Duodenal mucosa (tissue), 2 donors: Measurements from ENCODE around the gene PLSCR4.

ENCODE experiments used
- H3K27ac ChIP-seq: one replicate; pipeline ENCODE4 v1.7.0; 2013; ENCODE audit warnings: low read depth, low read length
- H3K27me3 ChIP-seq, 2 donors: one replicate each; pipeline ENCODE4 v1.7.0; 2013; ENCODE audit warnings: low read length in 2 of 2, control low read depth in 1 of 2; ENCODE audit not compliant: insufficient read depth in 2 of 2, control insufficient read depth in 1 of 2
- H3K36me3 ChIP-seq, 2 donors: one replicate each; pipeline ENCODE4 v1.7.0; 2013; ENCODE audit warnings: low read length in 2 of 2, control low read depth in 1 of 2; ENCODE audit not compliant: insufficient read depth in 2 of 2, control insufficient read depth in 1 of 2
- H3K4me1 ChIP-seq, 2 donors: one replicate each; pipeline ENCODE4 v1.7.0; 2013; ENCODE audit warnings: low read length in 2 of 2, control low read depth in 1 of 2; ENCODE audit not compliant: insufficient read depth in 2 of 2, control insufficient read depth in 1 of 2
- H3K4me3 ChIP-seq, 2 donors: one replicate each; pipeline ENCODE4 v1.7.0; 2013; ENCODE audit warnings: low read length in 2 of 2, low read depth in 1 of 2
- H3K9ac ChIP-seq, 2 donors: one replicate each; pipeline ENCODE4 v1.7.0; 2013; ENCODE audit warnings: low read length in 2 of 2, low read depth in 1 of 2
- H3K9me3 ChIP-seq, 2 donors: one replicate each; pipeline ENCODE4 v1.7.0; 2013; ENCODE audit warnings: low read length in 2 of 2, control low read depth in 1 of 2; ENCODE audit not compliant: control insufficient read depth in 1 of 2

Gene PLSCR4

GRCh38 chr3:146156666-146157314 is 94.1 kb downstream of the PLSCR4 start:
- Histone ChIP-seq H3K4me3 (peak overlapping the region in 1 of 2 donors; percentile 0), H3K27me3 (no peaks in the 10 kb centered on the region), H3K36me3 (no peaks in the 10 kb centered on the region), H3K4me1 (peaks cover 42% of the 10 kb centered on the region in 2 donors), H3K9me3 (no peaks in the 10 kb centered on the region), H3K27ac (peak overlapping the region; percentile 23), H3K9ac (peak overlapping the region in 1 of 2 donors; percentile 3)

DNA sequence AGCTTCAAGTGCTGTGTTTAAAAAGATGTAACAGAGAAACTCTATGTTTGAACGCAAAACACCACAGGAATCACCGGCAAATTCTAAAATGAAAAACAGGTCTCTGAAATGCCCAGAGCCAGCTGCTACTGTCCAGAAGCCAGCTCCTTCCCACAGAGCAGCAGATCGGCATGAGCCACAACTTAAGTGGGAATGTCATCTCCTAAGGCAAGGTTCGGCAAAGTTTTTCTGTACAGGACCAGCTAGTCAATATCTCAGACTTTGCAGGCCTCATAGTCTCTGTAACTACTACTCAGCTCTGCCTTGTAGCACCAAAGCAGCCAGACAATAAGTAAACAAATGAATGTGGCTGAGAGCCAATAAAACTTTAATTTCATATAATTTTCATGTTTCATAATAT is 94.8 kb downstream of the PLSCR4 start:
- Histone ChIP-seq H3K9ac (peak overlapping the region in 1 of 2 donors; percentile 3), H3K9me3 (no peaks in the 10 kb centered on the region), H3K27me3 (no peaks in the 10 kb centered on the region), H3K4me1 (peaks cover 36 to 41% of the 10 kb centered on the region in 2 donors), H3K36me3 (no peaks in the 10 kb centered on the region), H3K27ac (no peak overlapping the region), H3K4me3 (peak overlapping the region; percentile 10 to 44)

GRCh38 chr3:146154995-146155394 is 95.9 kb downstream of the PLSCR4 start:
- Histone ChIP-seq H3K27ac (no peak overlapping the region), H3K4me3 (no peak overlapping the region), H3K4me1 (peaks cover 34 to 41% of the 10 kb centered on the region in 2 donors), H3K9me3 (no peaks in the 10 kb centered on the region), H3K9ac (no peak overlapping the region), H3K27me3 (no peaks in the 10 kb centered on the region), H3K36me3 (no peaks in the 10 kb centered on the region)

GRCh38 chr3:146154316-146154715 is 96.6 kb downstream of the PLSCR4 start:
- H3K4me1 ChIP-seq = peaks cover 34 to 41% of the 10 kb centered on the region in 2 donors
- H3K36me3 ChIP-seq = no peaks in the 10 kb centered on the region
- no peaks in the 10 kb centered on the region for H3K27me3 ChIP-seq
- no peak overlapping the region for H3K4me3 ChIP-seq
- no peaks in the 10 kb centered on the region for H3K9me3 ChIP-seq
- no peak overlapping the region for H3K27ac ChIP-seq
- H3K9ac ChIP-seq = no peak overlapping the region

DNA sequence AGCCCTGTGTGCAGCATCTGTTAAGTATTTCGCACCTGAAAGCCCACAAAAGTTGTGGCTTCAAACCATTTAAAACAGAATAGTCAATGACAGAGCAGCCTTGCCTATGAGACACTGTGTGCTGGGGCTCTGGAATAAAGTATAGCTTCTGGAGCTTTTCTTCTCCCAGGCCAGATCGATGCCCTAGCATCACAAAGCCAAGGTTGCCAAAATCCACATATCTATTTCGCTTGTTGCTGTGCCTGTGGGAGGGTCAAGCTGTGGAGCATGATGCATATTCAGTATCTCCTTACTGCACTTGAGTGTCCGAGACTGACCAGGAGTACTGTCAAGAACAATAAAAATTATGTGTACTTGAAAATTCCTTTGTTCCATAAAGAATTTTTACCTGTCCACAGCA is 97.5 kb downstream of the PLSCR4 start:
- Histone ChIP-seq H3K4me1 (peaks cover 33 to 34% of the 10 kb centered on the region in 2 donors), H3K4me3 (no peak overlapping the region), H3K27me3 (no peaks in the 10 kb centered on the region), H3K27ac (no peak overlapping the region), H3K9ac (no peak overlapping the region), H3K9me3 (no peaks in the 10 kb centered on the region), H3K36me3 (no peaks in the 10 kb centered on the region)

- Histone ChIP-seq H3K9ac (no peak overlapping the region), H3K27me3 (no peaks in the 10 kb centered on the region), H3K4me1 (peaks cover 27 to 31% of the 10 kb centered on the region in 2 donors), H3K27ac (no peak overlapping the region), H3K4me3 (no peak overlapping the region), H3K36me3 (no peaks in the 10 kb centered on the region), H3K9me3 (no peaks in the 10 kb centered on the region)
Observed at GRCh38 chr3:146152834-146153233, 98.1 kb downstream of the PLSCR4 start.

DNA sequence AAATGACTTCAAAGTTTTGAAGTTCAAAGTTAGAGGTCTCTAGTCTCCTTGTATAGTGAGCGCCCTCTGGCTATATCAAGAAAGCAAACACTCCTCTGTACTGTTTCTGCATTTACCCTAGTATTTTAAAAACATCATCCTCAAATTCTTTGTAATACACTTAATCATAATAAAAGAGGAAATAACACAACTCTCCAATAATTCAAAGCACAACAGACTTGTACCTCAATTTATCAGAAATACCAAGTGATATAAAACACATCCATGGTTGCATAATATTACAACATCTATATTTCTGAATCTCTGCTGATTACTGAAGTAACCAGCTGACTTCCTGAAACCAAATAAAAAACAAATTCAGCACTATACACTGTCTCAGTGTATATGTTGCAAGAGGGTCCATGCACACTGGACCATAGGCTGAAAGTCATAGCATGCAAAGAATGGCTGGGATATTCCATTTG is 102.4 kb downstream of the PLSCR4 start:
- Histone ChIP-seq H3K9me3 (no peaks in the 10 kb centered on the region), H3K27ac (no peak overlapping the region), H3K9ac (no peak overlapping the region), H3K4me3 (no peak overlapping the region), H3K36me3 (no peaks in the 10 kb centered on the region), H3K27me3 (no peaks in the 10 kb centered on the region), H3K4me1 (peaks cover 7 to 8% of the 10 kb centered on the region in 2 donors)

DNA sequence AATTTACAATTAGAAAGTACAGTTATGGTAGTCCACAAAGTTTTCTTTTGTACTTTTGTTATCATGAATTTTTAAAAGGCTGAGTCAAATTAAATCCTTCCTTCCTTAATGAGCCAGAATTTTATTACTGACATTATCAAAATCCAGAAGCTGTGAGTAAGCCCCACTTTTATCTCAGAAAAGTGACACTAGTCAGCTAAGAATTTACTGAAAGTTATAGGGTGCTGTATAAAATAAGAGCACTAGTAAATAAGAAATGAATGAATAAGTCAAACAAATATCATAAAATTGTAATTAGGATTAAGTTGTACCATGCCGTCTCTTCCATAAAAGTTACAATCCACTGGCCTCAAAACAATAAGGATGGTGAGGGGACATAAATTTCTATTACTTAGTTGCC is 105.3 kb downstream of the PLSCR4 start:
- H3K9ac ChIP-seq = no peak overlapping the region
- H3K4me1 ChIP-seq = peaks cover 0 to 5% of the 10 kb centered on the region in 2 donors
- no peaks in the 10 kb centered on the region for H3K9me3 ChIP-seq
- H3K27ac ChIP-seq = no peak overlapping the region
- H3K27me3 ChIP-seq = no peaks in the 10 kb centered on the region
- no peak overlapping the region for H3K4me3 ChIP-seq
- no peaks in the 10 kb centered on the region for H3K36me3 ChIP-seq

- no peaks in the 10 kb centered on the region for H3K9me3 ChIP-seq
- no peak overlapping the region for H3K4me3 ChIP-seq
- peaks cover 0 to 5% of the 10 kb centered on the region in 2 donors for H3K4me1 ChIP-seq
- no peak overlapping the region for H3K27ac ChIP-seq
- no peak overlapping the region for H3K9ac ChIP-seq
- no peaks in the 10 kb centered on the region for H3K36me3 ChIP-seq
- no peaks in the 10 kb centered on the region for H3K27me3 ChIP-seq
Observed at GRCh38 chr3:146142757-146143156, 108.1 kb downstream of the PLSCR4 start.
